GM19455 (cell line): Measurements from ENCODE around the gene KRTAP4-11.
"Not testable (repeated sequence)": the region's sequence is repeated elsewhere in the genome, so short reads cannot be mapped to it uniquely, and the experiment has no call there.

Experiments
- ATAC-seq: cut with Tn5 transposase; IDR thresholded peaks from one replicate; pipeline ENCODE4 v1.9.1; 2021; ENCODE audit not compliant: unreplicated experiment

KRTAP4-11 gene

DNA sequence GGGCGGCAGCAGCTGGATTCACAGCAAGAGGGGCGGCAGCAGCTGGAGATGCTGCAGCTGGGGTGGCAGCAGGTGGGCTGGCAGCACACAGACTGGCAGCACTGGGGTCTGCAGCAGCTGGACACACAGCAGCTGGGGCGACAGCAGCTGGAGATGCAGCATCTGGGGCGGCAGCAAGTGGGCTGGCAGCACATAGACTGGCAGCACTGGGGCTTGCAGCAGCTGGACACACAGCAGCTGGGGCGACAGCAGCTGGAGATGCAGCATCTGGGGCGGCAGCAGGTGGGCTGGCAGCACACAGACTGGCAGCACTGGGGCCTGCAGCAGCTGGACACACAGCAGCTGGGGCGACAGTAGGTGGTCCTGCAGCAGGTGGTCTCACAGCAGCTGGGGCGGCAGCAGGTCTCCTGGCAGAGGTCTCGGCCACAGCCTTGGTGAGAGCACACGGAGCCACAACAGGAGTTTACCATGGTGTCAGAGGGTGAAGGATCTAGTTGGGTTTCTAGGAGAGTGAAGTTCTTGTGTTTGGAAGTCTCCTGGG, at the start of gene KRTAP4-11:
Gene KRTAP4-11, minus strand, starts transcription at position 528 of the 541 bp plus-strand sequence. Its CDS starts 58 bp downstream, at position 470.
- not testable (repeated sequence) for ATAC-seq

DNA sequence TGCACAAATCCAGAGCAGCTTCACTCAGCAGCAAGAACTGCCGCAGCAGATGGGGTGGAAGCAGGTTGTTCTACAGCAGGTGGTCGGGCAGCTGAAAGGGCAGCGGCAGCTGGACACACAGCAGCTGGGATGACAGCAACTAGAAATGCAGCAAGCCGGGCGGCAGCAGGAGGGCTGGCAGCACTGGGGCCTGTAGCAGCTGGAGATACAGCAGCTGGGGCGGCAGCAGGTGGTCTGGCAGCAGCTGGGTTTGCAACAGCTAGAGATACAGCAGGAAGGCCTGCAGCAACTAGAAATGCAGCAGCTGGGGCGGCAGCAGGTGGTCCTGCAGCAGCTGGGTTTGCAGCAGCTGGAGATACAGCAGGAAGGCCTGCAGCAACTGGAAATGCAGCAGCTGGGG, 49.4 kb upstream of the KRTAP4-11 start:
- ATAC-seq = no peak

DNA sequence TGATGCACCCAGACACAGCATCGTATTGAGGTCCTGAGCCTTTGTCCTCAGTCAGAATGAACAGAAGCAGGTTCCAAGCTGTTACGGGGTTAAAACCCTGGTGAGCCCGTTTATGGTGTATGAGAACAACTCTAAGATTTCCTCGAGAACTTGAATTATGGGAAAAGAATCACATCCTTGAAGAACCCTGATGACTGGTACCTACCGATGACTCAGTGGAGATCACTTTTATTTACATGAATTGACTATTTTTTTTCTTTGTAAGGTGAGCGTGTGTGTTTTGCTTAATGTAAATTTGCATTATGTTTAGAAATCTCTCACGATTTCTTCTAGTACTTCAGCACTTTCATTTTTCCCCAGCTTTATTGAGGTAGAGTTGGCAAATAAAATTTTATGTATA, 45.7 kb upstream of the KRTAP4-11 start:
- no peak for ATAC-seq

DNA sequence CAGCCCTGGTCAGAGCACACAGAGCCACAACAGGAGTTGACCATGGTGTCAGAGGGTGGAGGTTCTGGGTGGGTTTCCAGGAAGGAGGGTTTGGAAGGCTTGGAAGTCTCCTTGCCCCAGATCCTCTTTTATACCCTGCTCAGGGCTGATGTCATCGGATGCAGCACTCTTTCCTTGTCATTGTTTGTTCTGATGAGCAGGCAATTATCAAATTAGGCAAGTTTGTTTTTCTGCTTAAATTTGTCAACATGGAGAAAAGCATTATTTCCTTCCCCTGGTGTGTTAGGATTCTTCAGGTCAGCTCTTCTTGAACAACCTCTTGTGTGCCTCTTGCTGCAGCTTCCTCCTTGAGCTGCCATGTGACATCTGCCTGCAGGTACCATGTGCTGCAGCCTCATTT, 42.5 kb upstream of the KRTAP4-11 start, which contains the start of gene KRTAP4-4:
Gene KRTAP4-4, minus strand, starts transcription at position 101 of the 400 bp plus-strand sequence. Its CDS starts 57 bp downstream, at position 44.
- no peak for ATAC-seq

DNA sequence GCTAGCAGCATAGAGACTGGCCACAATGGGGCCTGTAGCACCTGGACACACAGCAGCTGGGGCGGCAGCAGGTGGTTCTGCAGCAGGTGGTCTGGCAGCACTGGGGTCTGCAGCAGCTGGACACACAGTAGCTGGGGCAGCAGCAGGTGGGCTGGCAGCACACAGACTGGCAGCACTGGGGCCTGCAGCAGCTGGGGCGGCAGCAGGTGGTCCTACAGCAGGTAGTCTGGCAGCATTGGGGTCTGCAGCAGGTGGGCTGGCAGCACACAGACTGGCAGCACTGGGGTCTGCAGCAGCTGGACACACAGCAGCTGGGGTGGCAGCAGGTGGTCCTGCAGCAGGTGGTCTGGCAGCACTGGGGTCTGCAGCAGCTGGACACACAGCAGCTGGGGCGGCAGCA, 42.0 kb upstream of the KRTAP4-11 start:
- ATAC-seq = not testable (repeated sequence)

DNA sequence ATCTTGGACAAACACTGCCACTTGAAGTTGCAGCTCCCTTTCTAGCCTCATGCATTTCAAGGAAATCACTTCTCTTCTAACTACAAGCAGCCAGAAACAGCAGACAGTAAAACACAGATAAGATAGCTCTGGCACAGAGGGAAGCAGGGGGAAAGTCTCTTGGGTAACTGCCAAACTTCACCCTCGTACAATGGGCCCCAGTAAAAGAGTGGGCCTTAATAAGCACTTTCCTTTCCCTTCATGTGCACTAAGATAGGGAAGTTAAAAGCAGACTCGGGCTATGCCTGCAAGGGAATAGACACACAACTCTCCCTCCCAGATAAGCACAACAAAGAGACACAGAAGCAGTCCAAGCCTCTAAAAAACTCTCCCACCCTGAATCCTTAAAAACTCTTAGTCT, 35.7 kb upstream of the KRTAP4-11 start:
- ATAC-seq = no peak

DNA sequence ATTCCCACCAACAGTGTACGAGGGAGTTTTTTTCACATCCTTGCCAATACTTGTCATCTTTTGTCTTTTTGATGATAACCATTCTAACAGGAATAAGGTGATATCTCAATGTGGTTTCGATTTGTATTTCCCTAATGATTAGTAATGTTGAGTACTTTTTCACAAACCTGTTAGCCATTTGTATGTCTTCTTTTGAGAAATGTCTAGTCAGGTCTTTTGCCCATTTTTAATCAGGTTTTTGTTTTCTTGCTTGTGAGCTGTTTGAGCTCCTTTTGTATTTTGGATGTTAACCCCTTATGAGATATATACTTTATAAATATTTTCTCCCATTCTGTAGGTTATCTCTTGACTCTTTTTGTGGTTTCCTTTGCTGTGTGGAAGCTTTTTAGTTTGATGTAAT, 33.4 kb upstream of the KRTAP4-11 start:
- ATAC-seq = no peak

DNA sequence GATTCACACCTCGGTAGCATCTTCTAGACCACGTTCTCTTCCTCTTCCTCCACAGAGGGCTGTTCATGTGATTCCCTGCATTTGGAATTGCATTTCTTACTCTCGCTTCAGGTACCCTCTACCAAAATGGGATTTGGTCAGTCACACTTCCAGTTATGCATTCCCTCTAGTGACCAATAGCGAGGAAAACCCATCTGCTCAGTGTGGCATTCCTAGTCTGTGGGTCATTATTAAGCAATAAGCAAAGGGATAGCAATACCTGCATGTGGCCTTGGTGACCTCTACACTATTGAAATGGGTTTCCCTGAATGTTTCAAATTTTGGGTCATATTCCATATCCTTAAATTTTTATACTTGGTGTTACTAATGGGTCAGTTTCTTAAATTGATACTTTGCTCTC, 31.9 kb upstream of the KRTAP4-11 start:
- ATAC-seq = no peak

DNA sequence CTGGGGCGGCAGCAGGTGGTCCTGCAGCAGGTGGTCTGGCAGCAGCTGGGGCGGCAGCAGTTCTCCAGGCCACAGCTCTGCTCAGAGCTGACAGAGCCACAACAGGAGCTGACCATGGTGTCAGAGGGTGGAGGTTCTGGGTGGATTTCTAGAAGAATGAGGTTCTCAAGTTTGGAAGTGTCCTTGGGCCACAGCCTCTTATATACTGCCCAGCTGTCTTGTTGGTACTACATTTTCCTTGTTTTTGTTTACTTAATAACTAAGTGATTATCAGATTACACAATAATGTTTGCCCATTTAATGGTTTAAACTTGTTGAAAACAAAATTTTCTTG, 31.4 kb upstream of the KRTAP4-11 start, which contains the start of gene KRTAP4-5:
Gene KRTAP4-5, minus strand, starts transcription at position 174 of the 334 bp plus-strand sequence. Its CDS starts 58 bp downstream, at position 116.
- ATAC-seq = no peak

DNA sequence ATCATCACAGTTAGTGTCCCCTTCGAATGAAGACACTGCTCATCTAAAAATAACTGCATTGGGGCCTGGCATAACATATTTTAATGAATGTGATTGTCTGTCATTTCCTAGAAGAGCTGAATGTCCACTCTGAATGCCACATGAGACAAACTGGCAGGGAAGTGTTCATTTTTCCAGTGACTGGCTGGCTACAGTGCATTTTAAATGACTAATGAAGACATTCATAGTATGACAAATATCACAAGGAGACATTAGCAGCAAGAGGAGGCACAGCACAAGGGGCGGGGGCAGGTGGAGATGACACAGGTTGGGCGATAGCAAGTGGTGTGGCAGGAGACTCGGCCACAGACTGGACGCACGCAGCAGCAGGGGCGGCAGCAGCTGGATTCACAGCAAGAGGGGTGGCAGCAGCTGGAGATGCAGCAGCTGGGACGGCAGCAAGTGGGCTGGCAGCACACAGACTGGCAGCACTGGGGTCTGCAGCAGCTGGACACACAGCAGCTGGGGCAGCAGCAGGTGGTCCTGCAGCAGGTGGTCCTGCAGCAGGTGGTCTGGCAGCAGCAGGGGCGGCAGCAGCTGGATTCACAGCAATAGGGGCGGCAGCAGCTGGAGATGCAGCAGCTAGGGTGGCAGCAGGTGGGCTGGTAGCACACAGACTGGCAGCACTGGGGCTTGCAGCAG, 30.9 kb upstream of the KRTAP4-11 start:
- ATAC-seq = not testable (repeated sequence)

DNA sequence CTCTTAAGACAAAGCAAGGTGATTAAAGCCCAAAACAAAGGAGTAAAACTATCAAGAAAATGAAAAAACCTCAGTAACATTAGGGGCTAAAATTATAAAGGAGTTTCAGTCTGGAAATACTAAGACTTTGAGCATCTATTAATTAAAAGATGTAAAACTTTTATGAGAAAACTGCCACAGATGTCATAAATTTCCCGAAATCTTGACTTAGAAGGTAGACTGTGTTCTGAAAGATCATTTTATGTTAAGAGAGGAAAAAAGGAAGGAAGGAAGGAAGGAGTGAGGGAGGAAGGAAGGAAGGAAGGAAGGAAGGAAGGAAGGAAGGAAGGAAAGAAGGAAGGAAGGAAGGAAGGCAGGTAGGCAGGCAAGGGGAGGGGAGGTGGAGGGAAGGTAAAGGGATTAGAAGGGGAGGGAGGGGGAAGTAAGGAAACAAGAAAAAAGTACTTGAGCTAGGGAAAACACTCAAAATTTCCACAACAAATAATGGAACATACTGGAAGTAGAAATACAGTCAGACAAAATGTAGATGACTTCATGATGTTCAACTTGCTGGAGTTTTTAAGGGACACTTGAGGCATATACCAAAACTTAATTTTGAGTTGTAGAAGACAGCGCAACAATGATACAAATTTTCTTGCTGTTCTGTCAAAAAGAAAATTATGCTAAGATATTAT, 29.5 kb upstream of the KRTAP4-11 start:
- ATAC-seq = no peak

DNA sequence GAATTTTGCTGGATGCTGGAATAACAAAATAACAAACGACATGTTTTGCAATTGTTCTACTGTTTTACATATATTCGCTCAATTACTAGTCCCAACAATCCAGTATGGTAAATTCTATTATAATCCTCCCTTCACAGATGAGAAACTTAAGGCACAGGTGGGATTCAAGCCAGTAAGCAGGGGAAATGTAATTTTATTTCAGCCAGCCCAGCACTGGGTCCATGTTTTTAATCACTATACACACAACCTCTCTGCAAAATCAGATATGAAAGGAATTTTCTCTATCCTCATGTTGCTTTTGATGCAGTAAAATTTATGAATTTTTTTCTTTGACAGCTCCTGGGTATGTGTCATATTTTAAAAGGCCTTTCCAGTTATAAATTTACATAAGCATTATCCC, 27.1 kb upstream of the KRTAP4-11 start:
- ATAC-seq = no peak

DNA sequence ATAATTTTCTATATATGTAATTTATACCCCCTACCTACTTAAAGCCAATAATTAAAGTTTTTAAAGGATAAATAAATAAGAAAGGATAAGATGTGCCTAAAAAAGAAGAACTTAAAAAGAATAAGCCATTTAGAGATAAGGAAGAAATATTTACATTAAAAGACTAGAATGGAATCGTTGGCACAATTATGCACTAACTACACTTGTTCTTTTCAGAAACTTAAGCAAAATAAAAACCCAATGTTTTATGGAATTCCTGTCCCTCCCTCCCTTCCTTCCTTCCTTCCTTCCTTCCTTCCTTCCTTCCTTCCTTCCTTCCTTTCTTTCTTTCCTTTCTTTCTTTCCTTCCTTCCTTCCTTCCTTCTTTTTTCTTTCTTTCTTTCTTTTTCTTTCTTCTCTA, 26.7 kb upstream of the KRTAP4-11 start:
- ATAC-seq = no peak

DNA sequence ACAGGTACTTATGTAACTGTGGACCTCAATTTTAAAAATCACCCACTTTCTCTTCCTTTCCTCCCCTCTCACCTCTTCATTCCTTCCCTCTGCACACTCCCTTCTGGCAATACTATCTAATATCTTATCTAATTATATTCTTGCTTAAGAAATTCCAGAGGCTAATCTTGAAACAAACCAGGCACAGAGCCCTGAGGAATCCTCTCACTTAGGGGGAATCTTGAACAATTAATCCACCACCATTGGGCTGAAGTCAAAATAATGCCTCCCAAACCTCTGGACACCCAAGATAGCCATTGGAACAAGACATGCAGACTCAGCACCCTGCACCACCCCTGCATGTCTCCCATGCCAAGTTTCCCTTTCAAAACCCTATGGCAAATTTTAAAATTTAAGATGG, 23.2 kb upstream of the KRTAP4-11 start:
- no peak for ATAC-seq

DNA sequence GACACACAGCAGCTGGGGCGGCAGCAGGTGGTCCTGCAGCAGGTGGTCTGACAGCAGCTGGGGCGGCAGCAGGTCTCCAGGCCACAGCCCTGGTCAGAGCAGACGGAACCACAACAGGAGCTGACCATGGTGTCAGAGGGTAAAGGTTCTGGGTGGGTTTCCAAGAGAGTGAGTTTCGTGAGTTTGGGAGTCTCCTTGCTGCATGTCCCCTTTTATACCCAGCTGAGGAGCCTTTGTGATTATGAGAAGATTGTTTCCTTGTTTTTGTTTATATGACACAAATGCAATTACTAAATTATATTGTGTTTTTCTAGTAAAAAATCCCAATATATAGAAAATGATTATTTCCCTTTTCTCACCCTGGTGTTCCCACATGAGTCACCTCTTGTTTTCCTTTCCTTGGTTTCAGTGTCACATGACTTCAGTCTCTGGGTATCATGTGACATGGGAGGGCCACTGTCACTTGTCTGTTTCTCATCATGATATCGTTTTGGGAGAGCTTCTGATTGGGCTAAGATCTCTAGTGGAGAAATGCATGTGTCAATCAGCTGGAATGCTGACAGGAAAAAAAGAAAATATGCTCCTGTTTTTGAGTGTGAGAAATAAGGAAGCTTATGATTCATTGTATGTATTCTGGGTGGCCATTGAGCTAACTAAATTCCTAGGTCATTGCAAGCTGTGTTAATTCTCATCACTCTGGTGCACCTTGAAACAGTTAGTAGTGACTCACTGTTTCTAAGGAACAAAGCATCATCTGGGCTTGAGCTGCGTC, 22.4 kb upstream of the KRTAP4-11 start, which contains the start of gene KRTAP4-6:
Gene KRTAP4-6, minus strand, starts transcription at position 185 of the 772 bp plus-strand sequence. Its CDS starts 57 bp downstream, at position 128.
- no peak for ATAC-seq

DNA sequence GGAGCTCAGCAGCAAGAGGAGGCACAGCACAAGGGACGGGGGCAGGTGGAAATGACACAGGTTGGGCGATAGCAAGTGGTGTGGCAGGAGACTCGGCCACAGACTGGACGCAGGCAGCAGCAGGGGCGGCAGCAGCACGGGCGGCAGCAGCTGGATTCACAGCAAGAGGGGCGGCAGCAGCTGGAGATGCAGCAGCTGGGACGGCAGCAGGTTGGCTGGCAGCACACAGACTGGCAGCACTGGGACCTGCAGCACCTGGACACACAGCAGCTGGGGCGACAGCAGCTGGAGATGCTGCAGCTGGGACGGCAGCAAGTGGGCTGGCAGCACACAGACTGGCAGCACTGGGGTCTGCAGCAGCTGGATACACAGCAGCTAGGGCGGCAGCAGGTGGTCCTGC, 21.7 kb upstream of the KRTAP4-11 start:
- not testable (repeated sequence) for ATAC-seq

DNA sequence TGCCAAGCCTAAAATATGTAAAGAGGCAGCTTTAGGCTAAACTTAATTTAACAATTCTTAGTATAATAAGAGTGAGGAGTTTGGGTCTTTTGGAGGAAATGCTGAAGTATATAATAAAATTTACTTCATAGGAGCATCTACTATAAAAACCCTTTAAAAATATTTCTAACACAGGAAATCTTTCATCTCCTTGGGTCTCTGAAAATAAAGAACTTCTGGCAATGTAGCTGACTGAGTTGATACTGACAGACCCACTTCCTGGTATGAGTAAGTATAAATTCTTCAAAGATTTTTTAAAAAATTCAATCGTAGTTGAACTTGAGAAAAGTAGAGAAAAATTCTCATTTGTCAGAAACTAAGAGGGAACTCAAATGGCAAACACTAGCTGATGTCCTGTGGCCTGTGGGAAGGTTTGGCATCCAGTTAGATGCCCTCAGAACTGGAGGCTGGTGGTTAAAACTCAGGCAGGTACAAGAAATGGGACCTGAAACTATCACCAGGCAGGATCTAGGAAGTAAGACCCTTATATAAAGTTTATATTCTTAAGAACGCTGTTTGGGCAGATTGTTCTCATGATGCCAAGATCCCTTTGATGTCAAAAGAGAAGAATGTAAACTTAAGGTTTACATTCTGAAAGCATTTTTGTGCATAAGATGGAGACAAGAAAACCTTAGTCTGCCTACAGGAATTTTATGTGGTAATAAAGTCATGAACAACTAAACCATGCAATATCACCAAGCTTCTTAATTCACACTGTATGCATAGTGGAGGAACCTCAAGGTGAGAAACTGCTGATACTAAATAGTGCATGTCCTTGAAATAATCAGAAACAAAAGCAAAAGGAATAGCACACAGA, 15.9 kb upstream of the KRTAP4-11 start:
- ATAC-seq = no peak

DNA sequence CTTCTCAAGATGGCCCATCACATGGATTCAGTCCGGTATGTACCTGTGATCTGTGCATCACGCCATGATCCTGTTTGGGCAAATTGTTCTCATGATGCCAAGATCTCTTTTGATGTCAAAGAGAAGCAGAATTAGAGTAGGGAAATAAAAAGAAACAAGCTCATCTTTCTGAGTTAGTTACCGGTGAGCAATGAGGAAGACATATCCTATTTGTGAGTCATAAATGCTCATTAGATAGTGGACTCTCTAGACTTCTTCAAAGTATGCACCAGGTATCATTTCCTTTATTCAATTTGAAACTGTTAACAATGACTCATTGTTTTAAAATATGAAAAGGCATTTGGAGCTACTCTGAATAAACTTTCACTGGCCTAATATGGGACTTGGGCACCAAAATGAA, 13.8 kb upstream of the KRTAP4-11 start:
- ATAC-seq = no peak

DNA sequence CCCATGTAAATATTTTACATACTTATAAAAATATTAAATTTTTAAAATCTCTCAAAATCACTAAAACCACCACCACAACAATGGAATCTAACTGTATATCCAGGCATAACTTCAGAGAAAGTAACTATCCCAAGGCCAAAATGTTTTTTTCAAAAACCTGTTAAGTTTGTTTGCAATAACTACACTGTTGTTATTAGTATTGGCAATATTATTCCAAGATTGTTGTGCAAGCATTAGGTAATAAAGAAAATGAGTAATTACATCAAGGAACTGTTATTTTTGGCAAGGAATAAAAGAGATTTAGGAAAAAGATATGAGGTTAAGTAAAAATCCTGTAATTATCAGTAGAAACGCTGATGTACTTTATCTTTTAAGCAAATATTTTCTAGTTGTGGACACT, 9.2 kb upstream of the KRTAP4-11 start:
- ATAC-seq = no peak

DNA sequence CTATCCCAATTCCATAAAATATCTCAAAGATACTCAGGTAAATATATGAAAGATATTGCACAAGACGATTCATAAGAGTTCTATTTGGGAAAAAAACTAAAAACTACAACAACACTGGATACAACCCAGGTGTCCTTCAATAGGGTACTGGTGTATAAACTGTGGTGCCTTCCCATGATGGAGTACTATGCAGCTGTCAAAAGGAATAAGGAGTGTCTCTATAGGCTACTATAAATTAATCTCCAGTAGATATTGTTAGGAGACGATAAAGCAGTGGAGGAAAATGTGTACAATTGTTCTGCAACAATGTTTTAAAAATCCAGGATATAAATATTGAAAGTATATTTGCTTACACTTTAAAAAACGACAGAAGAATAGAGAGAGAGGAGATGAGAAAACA, 8.2 kb upstream of the KRTAP4-11 start:
- no peak for ATAC-seq
